GM20000 (cell line): ENCODE measurements around the gene SKI.

Experiments
- DNase-seq: peaks from one replicate; pipeline ENCODE4 v3.0.0; 2012; ENCODE audit warnings: low spot score
- CTCF ChIP-seq: IDR thresholded peaks from 2 replicates; pipeline ENCODE4 v1.5.1; 2012; ENCODE audit warnings: mild to moderate bottlenecking, control low read depth; ENCODE audit errors: extremely low read depth, missing control alignments

The SKI gene

DNA sequence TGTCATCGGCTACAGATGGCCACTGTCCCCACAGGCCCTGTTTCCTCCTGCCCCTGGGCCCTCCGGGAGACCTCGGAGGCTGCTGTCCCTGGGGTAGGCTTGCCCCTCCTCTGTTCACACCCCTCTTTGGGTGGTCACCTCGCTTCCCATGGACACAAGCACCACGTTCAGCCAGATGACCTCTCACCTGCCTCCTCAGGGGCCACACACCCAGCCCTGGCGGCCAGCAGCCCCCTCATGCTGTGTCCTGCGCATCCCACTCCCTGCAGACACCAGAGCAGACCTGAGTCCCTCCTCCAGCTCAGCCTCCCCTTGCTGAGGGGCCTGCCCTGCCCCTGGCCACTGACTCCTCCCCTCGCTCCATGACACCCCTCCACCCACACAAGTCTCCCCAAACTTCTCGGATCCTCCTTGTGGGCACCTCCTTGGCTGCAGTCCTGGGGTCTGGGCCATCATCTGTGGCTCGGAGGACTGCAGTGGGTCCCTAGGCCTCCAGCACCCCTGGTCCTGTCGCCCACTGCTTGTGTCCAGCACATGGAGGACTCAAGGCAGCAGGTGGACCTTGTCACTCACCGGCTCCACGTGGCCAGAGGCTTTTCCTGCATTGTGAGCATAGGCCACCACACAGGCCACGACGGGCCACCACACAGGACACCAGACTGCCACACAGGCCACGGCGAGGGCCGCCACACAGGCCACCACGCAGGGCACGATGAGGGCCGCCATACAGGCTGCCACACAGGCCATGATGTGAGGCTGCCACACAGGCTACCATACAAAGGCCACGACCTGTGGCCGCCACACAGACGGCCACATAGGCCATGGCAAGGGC, 112.2 kb downstream of the SKI start:
- no peak for DNase-seq
- no peak for TF ChIP-seq CTCF

- TF ChIP-seq CTCF, result no peak
- no peak for DNase-seq
These were observed 112.8 kb downstream of the SKI start for GRCh38 chr1:2340918-2341254.

DNA sequence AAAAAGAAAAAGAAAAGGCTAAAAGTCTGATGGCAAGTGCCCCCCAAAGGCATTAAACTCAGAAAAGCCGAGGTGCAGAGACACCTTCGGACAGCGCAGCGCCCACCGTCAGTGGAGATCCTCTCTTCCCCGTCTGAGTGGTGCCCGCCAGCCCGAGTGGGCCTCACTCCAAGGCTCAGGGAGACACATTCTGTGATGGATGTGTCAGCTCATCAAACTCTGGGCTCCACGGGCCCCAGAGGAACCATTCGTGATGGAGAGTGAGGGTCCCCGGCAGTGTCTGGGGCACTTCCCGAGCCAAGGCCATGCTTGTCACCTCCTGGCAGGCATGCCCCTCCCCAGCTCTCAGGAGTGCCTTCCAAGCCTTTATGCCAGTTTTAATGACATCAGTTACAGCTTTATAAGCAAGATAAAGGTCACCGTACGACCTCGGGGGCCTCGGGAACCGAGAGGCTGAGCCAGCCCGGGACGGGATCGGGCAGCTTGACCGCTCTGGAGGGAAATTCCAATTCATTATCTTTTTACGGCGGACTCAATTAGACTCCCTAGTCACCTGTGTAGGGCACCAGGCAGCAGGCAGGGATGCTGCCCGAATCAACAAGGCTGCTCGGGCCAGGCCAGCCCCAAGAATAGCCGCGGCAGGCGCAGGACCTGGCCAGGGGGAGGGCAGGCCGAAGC, 113.7 kb downstream of the SKI start:
- TF ChIP-seq CTCF, result no peak
- no peak for DNase-seq

GRCh38 chr1:2342384-2343022, 114.4 kb downstream of the SKI start:
- TF ChIP-seq CTCF, result no peak

DNA sequence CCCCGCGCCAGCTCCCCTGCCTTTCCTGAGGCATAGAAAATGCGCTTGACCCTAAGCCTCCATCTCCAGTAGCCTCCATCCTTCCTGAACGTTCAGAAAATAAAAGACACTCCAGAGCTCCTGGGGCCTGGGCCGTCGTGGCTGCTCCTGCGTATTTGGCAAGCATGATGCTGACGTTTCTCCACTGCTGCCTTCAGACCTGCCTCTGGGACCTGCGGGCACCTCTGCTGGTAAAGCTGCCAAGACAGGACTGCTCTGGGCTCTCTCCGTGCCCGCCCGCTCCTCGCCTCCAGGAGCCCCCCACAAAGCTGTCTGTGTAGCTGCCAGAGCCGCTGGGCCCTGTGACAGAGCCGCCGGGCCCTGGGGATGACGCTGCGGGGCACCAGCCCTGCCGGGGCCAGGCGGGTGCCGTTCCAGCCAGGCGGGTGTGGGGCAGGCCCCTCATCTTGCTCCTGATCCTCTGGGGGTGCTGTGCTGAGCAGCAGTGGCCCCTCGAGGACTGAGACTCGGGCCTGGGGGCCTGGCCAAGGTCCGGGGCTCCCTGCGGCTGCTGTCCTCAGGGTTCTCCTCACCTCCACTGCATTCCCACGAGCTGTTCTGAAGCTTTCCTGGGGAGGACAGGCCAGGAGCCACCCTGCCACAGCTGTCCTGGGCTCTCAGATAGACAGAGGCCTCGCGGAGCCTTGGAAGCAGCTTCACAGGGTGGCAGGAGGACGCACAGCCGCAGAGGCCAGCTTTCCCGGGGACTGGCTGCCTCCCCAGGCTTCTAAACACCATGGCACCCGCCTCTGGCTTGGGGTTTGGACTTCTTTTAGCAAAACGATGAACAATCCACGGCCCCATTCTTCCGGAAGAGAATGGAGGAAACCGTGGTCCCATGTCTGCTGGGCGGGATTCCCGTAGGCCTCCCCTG, 115.2 kb downstream of the SKI start:
- no peak for TF ChIP-seq CTCF
- no peak for DNase-seq

More at GRCh38 chr1:2342384-2343022, 114.4 kb downstream of the SKI start:
- no peak for DNase-seq

GRCh38 chr1:2344121-2344681, 116.1 kb downstream of the SKI start:
- no peak for DNase-seq
- TF ChIP-seq CTCF, result no peak
